HL-60 (cell line): ENCODE results near the gene NFIA.

Experiments used
- CTCF ChIP-seq: IDR thresholded peaks from one replicate; pipeline ENCODE4 v1.5.1; 2011; ENCODE audit warnings: low read length, control low read depth, inconsistent platforms; ENCODE audit not compliant: insufficient read depth
- POLR2AphosphoS5 ChIP-seq: IDR thresholded peaks from 2 replicates; pipeline ENCODE4 v1.6.1; 2012; ENCODE audit warnings: low read depth

- no peak for TF ChIP-seq POLR2AphosphoS5
- TF ChIP-seq CTCF = no peak
Observed at GRCh38 chr1:61182049-61182448, 99.7 kb downstream of the NFIA start.
